Measurements from ENCODE around the gene ADGRB2. TPM values are rescaled to one million over a fixed set of nuclear protein-coding genes. Genes with fewer than 3 reads are reported as not detected.

Gene ADGRB2
- total RNA-seq, 1 experiment from 2014 or later = 10.9 TPM

DNA sequence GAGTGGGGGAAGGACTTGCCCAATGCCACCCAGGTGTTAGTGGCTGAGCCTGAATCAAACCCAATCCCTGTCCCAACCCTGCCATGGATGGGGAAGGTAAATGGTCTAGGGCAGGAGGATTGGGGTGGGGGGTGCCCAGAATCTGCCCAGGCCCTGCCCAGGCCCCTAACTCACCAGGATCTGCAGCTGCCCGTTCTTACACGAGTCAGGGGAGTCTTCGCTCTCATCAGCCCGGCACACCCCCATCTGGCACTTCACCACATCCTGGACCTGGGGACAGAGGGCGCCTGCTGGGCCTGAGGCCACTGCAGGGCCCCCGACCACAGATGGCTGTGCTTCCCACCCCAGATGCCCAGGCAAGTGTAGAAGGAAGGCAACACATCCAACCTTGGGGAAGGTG, 31.8 kb downstream of the ADGRB2 start:
- Histone ChIP-seq H3K27ac (ENCODE audit: insufficient read length, low read depth, low read length) (no peak overlapping the region), H4K91ac (ENCODE audit: insufficient read length, low read depth, low read length) (no peak overlapping the region), H3K4ac (ENCODE audit: low read depth, low read length) (no peak overlapping the region), H2AFZ (ENCODE audit: low read length) (no peak overlapping the region), H3K9ac (ENCODE audit: extremely low read depth, insufficient read length, low read length) (no peak overlapping the region), H2BK12ac (ENCODE audit: insufficient read length, low read depth, low read length) (no peak overlapping the region), H4K8ac (replicated peaks; ENCODE audit: insufficient read length, low read depth, low read length) (no peak overlapping the region), H3K9me3 (ENCODE audit: control insufficient read depth, low read depth, low read length) (no peaks in the 10 kb centered on the region), H3K14ac (ENCODE audit: insufficient read depth, low read length) (no peak overlapping the region), H2BK15ac (ENCODE audit: low read depth, low read length) (no peak overlapping the region), H2AK5ac (ENCODE audit: insufficient read length, low read length) (no peak overlapping the region), H3K56ac (ENCODE audit: insufficient read length, low read depth, low read length) (no peak overlapping the region), H3K79me2 (ENCODE audit: insufficient read depth, low read length) (no peaks in the 10 kb centered on the region), H3K23me2 (ENCODE audit: insufficient read length, low read depth, low read length, poor library complexity, severe bottlenecking) (no peaks in the 10 kb centered on the region), H2BK120ac (ENCODE audit: low read depth, low read length, poor library complexity, severe bottlenecking) (no peak overlapping the region), H3K27me3 (ENCODE audit: insufficient read depth, low read length) (no peaks in the 10 kb centered on the region), H3K79me1 (ENCODE audit: insufficient read depth, low read depth, low read length, poor library complexity, severe bottlenecking) (no peaks in the 10 kb centered on the region), H3K4me1 (ENCODE audit: insufficient read depth, low read length) (no peaks in the 10 kb centered on the region), H2BK5ac (ENCODE audit: insufficient read length, low read length) (no peak overlapping the region), H4K5ac (ENCODE audit: insufficient read length, low read depth, low read length) (no peak overlapping the region), H2BK20ac (ENCODE audit: low read depth, low read length, poor library complexity, severe bottlenecking) (no peak overlapping the region), H3K23ac (ENCODE audit: insufficient read length, low read depth, low read length) (no peak overlapping the region), H3T11ph (ENCODE audit: low read length) (no peak overlapping the region), H3K4me2 (ENCODE audit: insufficient read depth, insufficient read length, low read length) (no peak overlapping the region), H3K18ac (ENCODE audit: insufficient read length, low read depth, low read length) (no peak overlapping the region), H4K20me1 (ENCODE audit: control insufficient read depth, insufficient read depth, insufficient read length) (no peaks in the 10 kb centered on the region)
- Mint-ChIP-seq H3K4me3 (no peak overlapping the region), H3K9me3 (no peaks in the 10 kb centered on the region), H3K4me1 (peaks cover 0 to 10% of the 10 kb centered on the region in 2 experiments; a peak in 2 of 4 replicates), H3K27me3 (ENCODE audit: low read depth) (peaks cover 3% of the 10 kb centered on the region; the same call in 1 of the 2 replicates), H3K36me3 (ENCODE audit: insufficient read depth in 1 of 3, low read depth in 3 of 3) (no peaks in the 10 kb centered on the region; a peak in 1 of 7 replicates), H3K27ac (peak overlapping the region in 1 of 3 experiments; percentile 82; a peak in 1 of 7 replicates)
- no peak for DNase-seq
- TF ChIP-seq, protein P1, sequence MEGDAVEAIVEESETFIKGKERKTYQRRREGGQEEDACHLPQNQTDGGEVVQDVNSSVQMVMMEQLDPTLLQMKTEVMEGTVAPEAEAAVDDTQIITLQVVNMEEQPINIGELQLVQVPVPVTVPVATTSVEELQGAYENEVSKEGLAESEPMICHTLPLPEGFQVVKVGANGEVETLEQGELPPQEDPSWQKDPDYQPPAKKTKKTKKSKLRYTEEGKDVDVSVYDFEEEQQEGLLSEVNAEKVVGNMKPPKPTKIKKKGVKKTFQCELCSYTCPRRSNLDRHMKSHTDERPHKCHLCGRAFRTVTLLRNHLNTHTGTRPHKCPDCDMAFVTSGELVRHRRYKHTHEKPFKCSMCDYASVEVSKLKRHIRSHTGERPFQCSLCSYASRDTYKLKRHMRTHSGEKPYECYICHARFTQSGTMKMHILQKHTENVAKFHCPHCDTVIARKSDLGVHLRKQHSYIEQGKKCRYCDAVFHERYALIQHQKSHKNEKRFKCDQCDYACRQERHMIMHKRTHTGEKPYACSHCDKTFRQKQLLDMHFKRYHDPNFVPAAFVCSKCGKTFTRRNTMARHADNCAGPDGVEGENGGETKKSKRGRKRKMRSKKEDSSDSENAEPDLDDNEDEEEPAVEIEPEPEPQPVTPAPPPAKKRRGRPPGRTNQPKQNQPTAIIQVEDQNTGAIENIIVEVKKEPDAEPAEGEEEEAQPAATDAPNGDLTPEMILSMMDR (conservative IDR thresholded peaks at IDR 0.05) = no peak
- no CpG with 5 or more reads among the region's 6 CpGs for WGBS (ENCODE audit: extremely low coverage, insufficient read length, low lambda C conversion rate)
